HPDE6-E6E7 (cell line): ENCODE results near the gene TBX3.

Experiments used
- DNase-seq: peaks from one replicate; pipeline ENCODE4 v3.0.0; 2011; ENCODE audit warnings: missing footprints; ENCODE audit errors: extremely low spot score

TBX3 gene

GRCh38 chr12:114627393-114627792 lies 56.6 kb downstream of the TBX3 start:
- DNase-seq: no peak

DNA sequence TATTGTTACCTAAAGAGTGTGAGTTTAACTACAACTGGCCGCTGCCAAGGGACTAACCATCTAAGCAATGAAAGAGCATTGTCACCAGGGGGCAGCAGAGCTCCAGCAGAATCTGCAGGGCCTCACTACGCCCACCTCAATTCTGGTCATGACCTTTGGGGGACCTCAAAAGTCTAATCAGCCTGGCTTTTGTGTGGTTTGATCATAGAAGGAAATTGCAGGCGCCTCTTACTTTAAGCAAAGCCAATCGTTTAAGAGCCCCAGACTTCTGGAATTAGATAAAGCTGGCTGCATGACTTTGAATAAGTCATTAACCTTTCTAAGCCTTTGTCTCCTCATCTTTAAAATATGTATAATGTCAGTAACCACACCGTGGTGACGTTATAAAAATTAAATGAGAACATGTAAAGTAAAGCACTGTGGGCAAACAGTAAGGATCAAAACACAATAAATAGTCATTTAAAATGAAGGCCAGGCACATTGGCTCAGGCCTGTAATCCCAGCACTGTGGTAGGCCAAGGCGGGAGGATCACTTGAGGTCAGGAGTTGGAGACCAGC lies 58.6 kb downstream of the TBX3 start:
- peak; percentile 12 for DNase-seq

- DNase-seq: no peak
Measured at GRCh38 chr12:114623737-114624136, 60.2 kb downstream of the TBX3 start.
